GM12878 (cell line): ENCODE data around the gene EPB41L4B. TPM values are rescaled to one million over a fixed set of nuclear protein-coding genes. Genes with fewer than 3 reads are reported as not detected.

Experiments
- ATAC-seq: fragments of 200-7000 bp; cut with Tn5 transposase; 3 replicates; pipeline ENCODE4 v1.9.1; 2020; ENCODE audit warnings: mild to moderate bottlenecking, moderate library complexity
- BruUV-seq: library from RNA; stranded (reverse); fragments of 400-500 nt; replicated peaks from 2 replicates; lab custom pipeline; 2021; lab: Mats Ljungman, UMichigan
- CTCF ChIA-PET: fragments of 300-600 bp; sonication (Branson Sonifier 250); formaldehyde crosslinking; extraction: SDS; loops from one replicate; lab custom pipeline; 2021; ENCODE audit warnings: inconsistent platforms; lab: Yijun Ruan, JAX
- POLR2A ChIA-PET: fragments of 350-600 bp; formaldehyde crosslinking; extraction: SDS; loops from one replicate; lab custom pipeline; 2021; ENCODE audit warnings: inconsistent platforms; lab: Charles Lee
- RAD21 ChIA-PET: fragments of 300-600 bp; sonication (Branson Sonifier 250); formaldehyde crosslinking; loops from one replicate; lab custom pipeline; 2023; ENCODE audit warnings: antibody characterized with exemption; ENCODE audit not compliant: unreplicated experiment; lab: Charles Lee
- SMC1A ChIA-PET: fragments of 300-600 bp; sonication (Branson Sonifier 250); formaldehyde crosslinking; loops from one replicate; lab custom pipeline; 2023; ENCODE audit not compliant: unreplicated experiment, uncharacterized antibody; lab: Charles Lee
- DNase-seq: peaks from one replicate; pipeline ENCODE4 v3.0.0-alpha.2; 2011; ENCODE audit warnings: low read depth, low spot score
- FAIRE-seq: peaks from 3 replicates; lab custom pipeline; 2011; peaks lifted over from hg19 to GRCh38; lab: Jason Lieb, UNC
- H2AFZ ChIP-seq: 2 replicates; pipeline ENCODE4 v1.6.0; 2011; ENCODE audit warnings: low read depth, low read length, control low read depth; ENCODE audit not compliant: control insufficient read depth
- H3K27ac ChIP-seq: 2 replicates; pipeline ENCODE4 v1.5.1; 2011; ENCODE audit warnings: control low read depth; ENCODE audit not compliant: control insufficient read depth, insufficient read depth
- H3K27me3 ChIP-seq, 2 experiments: replicated peaks in 1 of 2; 2 replicates each; pipeline versions ENCODE4 v1.6.0 to v1.6.1; 2011; ENCODE audit warnings: low read length in 1 of 2; ENCODE audit not compliant: control insufficient read depth in 2 of 2, insufficient read depth in 2 of 2
- H3K36me3 ChIP-seq, 2 experiments: 2 replicates each; pipeline ENCODE4 v1.5.1; 2011; ENCODE audit warnings: low read length in 1 of 2; ENCODE audit not compliant: control insufficient read depth in 2 of 2, insufficient read depth in 2 of 2
- H3K4me1 ChIP-seq: 2 replicates; pipeline ENCODE4 v1.6.1; 2011; ENCODE audit warnings: mild to moderate bottlenecking, low read length, moderate library complexity, mixed read lengths; ENCODE audit not compliant: control insufficient read depth, insufficient read depth
- H3K4me2 ChIP-seq: 2 replicates; pipeline ENCODE4 v1.6.0; 2011; ENCODE audit warnings: control low read depth; ENCODE audit not compliant: control insufficient read depth, insufficient read depth
- H3K4me3 ChIP-seq: fragments of 200-600 bp; sonication (generic); 2 replicates; pipeline ENCODE4 v1.5.1; 2016
- H3K79me2 ChIP-seq: 2 replicates; pipeline ENCODE4 v1.6.0; 2011; ENCODE audit warnings: low read length; ENCODE audit not compliant: control insufficient read depth, insufficient read depth
- H3K9ac ChIP-seq: 2 replicates; pipeline ENCODE4 v1.8.0; 2011; ENCODE audit warnings: low read length, control low read depth, mixed read lengths; ENCODE audit not compliant: control insufficient read depth, insufficient read depth
- H3K9me3 ChIP-seq: replicated peaks from 3 replicates; pipeline ENCODE4 v1.5.1; 2011; ENCODE audit warnings: mild to moderate bottlenecking, low read length; ENCODE audit not compliant: control insufficient read depth, insufficient read depth
- H4K20me1 ChIP-seq: 2 replicates; pipeline ENCODE4 v1.6.0; 2011; ENCODE audit not compliant: control insufficient read depth, insufficient read depth
- BHLHE40 ChIP-seq, 2 experiments: fragments of 450-650 bp in 1 of 2; IDR thresholded peaks; 2 replicates each; pipeline ENCODE4 v1.6.1; 2011 to 2017; ENCODE audit warnings: low read depth in 2 of 2, borderline replicate concordance in 1 of 2, improper control_type of control experiment in 1 of 2, low read length in 1 of 2, mild to moderate bottlenecking in 1 of 2
- BRCA1 ChIP-seq: IDR thresholded peaks from 2 replicates; pipeline ENCODE4 v1.6.1; 2011; ENCODE audit warnings: low read depth, low read length, improper control_type of control experiment
- CREB1 ChIP-seq: IDR thresholded peaks from 2 replicates; pipeline ENCODE4 v1.6.1; 2012; ENCODE audit warnings: low read depth, mild to moderate bottlenecking, inconsistent platforms
- IRF4 ChIP-seq: IDR thresholded peaks from 2 replicates; pipeline ENCODE4 v1.6.1; 2011; ENCODE audit warnings: low read depth, low read length
- JUNB ChIP-seq: IDR thresholded peaks from 2 replicates; pipeline ENCODE4 v1.6.1; 2016; ENCODE audit warnings: antibody characterized with exemption, mild to moderate bottlenecking
- NFIC ChIP-seq: IDR thresholded peaks from 2 replicates; pipeline ENCODE4 v1.6.1; 2012; ENCODE audit warnings: low read depth, mild to moderate bottlenecking, inconsistent platforms, low read length, moderate library complexity
- PAX5 ChIP-seq: IDR thresholded peaks from 2 replicates; pipeline ENCODE4 v1.6.1; 2011; ENCODE audit warnings: low read depth, low read length, borderline replicate concordance
- PAX8 ChIP-seq: fragments of 450-650 bp; IDR thresholded peaks from 2 replicates; pipeline ENCODE4 v1.6.1; 2017; ENCODE audit warnings: mild to moderate bottlenecking, moderate library complexity
- POU2F2 ChIP-seq: IDR thresholded peaks from 3 replicates; pipeline ENCODE4 v1.6.1; 2011; ENCODE audit warnings: low read depth, mild to moderate bottlenecking, low read length, borderline replicate concordance
- RUNX3 ChIP-seq: IDR thresholded peaks from 2 replicates; pipeline ENCODE4 v1.6.1; 2012; ENCODE audit warnings: low read length, inconsistent platforms
- TCF7 ChIP-seq: IDR thresholded peaks from 2 replicates; pipeline ENCODE4 v1.6.1; 2014; ENCODE audit warnings: antibody characterized with exemption, borderline replicate concordance
- WGBS: methylation state at CpG from one replicate; pipeline ENCODE4 v1.1.6; 2016; ENCODE audit warnings: low lambda C conversion rate; ENCODE audit not compliant: insufficient replicate concordance, insufficient coverage; ENCODE audit errors: missing lambda C conversion rate; 5-methylcytosine and 5-hydroxymethylcytosine counted together
- in situ Hi-C: fragments of 300-500 bp; cut with MboI; formaldehyde crosslinking; loops from 9 replicates; pipeline ENCODE4 v1.14.3; 2018; ENCODE audit warnings: mixed read lengths
- intact Hi-C: fragments of 100-400 bp; cut with micrococcal nuclease; formaldehyde crosslinking; loops from one replicate; pipeline ENCODE4 v1.14.2; 2022; ENCODE audit not compliant: unreplicated experiment
- polyA plus RNA-seq, 11 experiments: library from polyadenylated mRNA; depleted of rRNA in 4 of 11; unstranded in 6 of 11; stranded (reverse) in 5 of 11; fragments of >200 nt; fragmentation: Nextera tagmentation in 4 of 11; fragmentation: Illumina TruSeq in 1 of 11; extraction: Ambion mirVana in 4 of 11; extraction: Trizol in 1 of 11; gene quantifications; 1 replicate in 1 of 11; 2 replicates in 10 of 11; pipeline versions ENCODE4 v1.2.1 to v1.2.3, GENCODE V29; 2011 to 2016; ENCODE audit warnings: inconsistent platforms in 2 of 11, missing spikeins in 2 of 11, low read depth in 1 of 11
- total RNA-seq, 4 experiments: library from RNA; depleted of rRNA in 3 of 4; stranded (reverse); fragments of >200 nt in 3 of 4; fragmentation: Illumina TruSeq in 1 of 4; extraction: Trizol in 1 of 4; gene quantifications; 2 replicates each; pipeline versions ENCODE4 v1.2.1 to v1.2.3, GENCODE V29; 2013 to 2021
- TF ChIP-seq, protein P1 (sequence below): IDR thresholded peaks from 2 replicates; pipeline ENCODE4 v1.6.1; 2011; ENCODE audit warnings: low read depth, low read length, improper control_type of control experiment, borderline replicate concordance

Gene EPB41L4B
- total and polyA plus RNA-seq, 10 of the 15 experiments (the other 5 are each of a cell fraction or from before 2014, with no cell fraction given): 0.04 to 0.75 (median 0.13) TPM; not detected in 1

DNA sequence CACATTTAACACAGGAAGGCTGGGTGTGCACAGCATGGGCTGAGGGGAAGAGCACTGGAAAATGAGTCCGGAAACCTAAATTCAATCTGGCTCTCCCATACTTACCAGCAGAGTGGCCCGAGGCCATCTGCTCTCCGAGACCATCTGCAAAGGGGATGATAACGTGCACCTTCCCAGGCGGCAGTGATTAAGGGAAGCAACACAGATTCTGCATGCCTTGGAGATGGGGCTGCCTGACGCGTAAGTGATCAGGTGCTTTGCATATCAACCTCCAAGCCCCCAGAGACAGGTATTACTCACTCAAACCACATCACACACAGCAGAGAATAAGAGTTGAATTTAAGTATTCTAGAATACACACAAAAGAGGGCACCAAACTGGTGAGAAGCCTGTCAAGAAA lies 9.1 kb downstream of the EPB41L4B start:
- Histone ChIP-seq H3K4me2 (no peak overlapping the region), H3K36me3 (no peaks in the 10 kb centered on the region), H3K4me3 (no peak overlapping the region), H3K9me3 (no peaks in the 10 kb centered on the region), H3K79me2 (no peaks in the 10 kb centered on the region), H3K9ac (no peak overlapping the region), H2AFZ (no peak overlapping the region), H3K4me1 (no peaks in the 10 kb centered on the region), H3K27ac (no peak overlapping the region), H4K20me1 (no peaks in the 10 kb centered on the region; the same call in 1 of the 2 replicates), H3K27me3 (peaks cover 1 to 3% of the 10 kb centered on the region in 2 experiments; a peak in 2 of 4 replicates)
- ChIA-PET POLR2A (no interaction called here), RAD21 (no interaction called here), CTCF (no interaction called here), SMC1A (interaction anchor here (0.9 kb wide), 1 partner anchor 159 kb away, joined by 3 read pairs; no protein-coding TSS in a partner anchor)
- no TSS peak for BruUV-seq
- FAIRE-seq (peak; percentile 27), DNase-seq (no peak), ATAC-seq (peak; percentile 92)
- WGBS: 15% methylated on average over 7 of the region's 7 CpGs
- in situ Hi-C loops (no loop called here), intact Hi-C loops (no loop called here)
- peak; percentile 14; the same call in 1 of the 2 replicates for TF ChIP-seq PAX5
- TF ChIP-seq POU2F2: peak; percentile 92; the same call in 2 of the 3 replicates
- TF ChIP-seq IRF4: peak; percentile 51; the same call in 1 of the 2 replicates
- TF ChIP-seq TCF7: peak; percentile 92
- TF ChIP-seq JUNB: peak; percentile 64; the same call in 1 of the 2 replicates
- peak; percentile 87 for TF ChIP-seq RUNX3
- no peak for TF ChIP-seq BRCA1
- no peak for TF ChIP-seq PAX8

DNA sequence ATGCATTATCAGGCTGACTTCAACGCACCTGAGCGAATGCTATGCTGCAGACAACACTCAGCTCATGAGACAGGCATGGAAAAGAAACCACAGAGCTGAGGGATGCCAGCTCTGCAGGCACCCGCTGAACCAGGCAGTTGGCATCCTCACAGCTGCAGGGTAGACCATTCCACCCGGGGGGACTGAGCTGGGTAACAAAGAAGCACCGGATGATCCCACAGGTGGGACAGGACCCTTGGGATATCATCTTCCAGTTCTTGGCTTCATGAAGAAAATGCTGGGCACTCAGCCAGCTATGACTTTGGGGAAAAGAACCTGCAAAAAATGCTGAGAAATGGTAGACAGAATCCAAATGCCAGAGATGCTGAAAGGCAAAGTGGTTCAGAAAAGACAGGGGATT lies 9.6 kb downstream of the EPB41L4B start:
- H3K27me3 ChIP-seq: peaks cover 1 to 3% of the 10 kb centered on the region in 2 experiments; a peak in 2 of 4 replicates
- no peaks in the 10 kb centered on the region for H3K36me3 ChIP-seq
- no peaks in the 10 kb centered on the region; the same call in 1 of the 2 replicates for H4K20me1 ChIP-seq
- H2AFZ ChIP-seq: no peak overlapping the region
- H3K4me3 ChIP-seq: no peak overlapping the region
- in situ Hi-C loops: no loop called here
- H3K4me1 ChIP-seq: no peaks in the 10 kb centered on the region
- no TSS peak for BruUV-seq
- 64% methylated on average over 5 of the region's 5 CpGs for WGBS
- H3K9ac ChIP-seq: no peak overlapping the region
- no peak for ATAC-seq
- ChIA-PET POLR2A (no interaction called here), RAD21 (no interaction called here), CTCF (no interaction called here), SMC1A (interaction anchor here (0.9 kb wide), 1 partner anchor 159 kb away, joined by 3 read pairs; no protein-coding TSS in a partner anchor)
- H3K79me2 ChIP-seq: no peaks in the 10 kb centered on the region
- FAIRE-seq: no peak
- intact Hi-C loops: no loop called here
- no peak for DNase-seq
- H3K27ac ChIP-seq: no peak overlapping the region
- H3K9me3 ChIP-seq: no peaks in the 10 kb centered on the region
- TF ChIP-seq CREB1 (no peak), BHLHE40 (IDR thresholded peaks at IDR 0.05; ENCODE audit: borderline replicate concordance in 1 of 2, low read depth in 2 of 2, low read length in 1 of 2) (no peak), NFIC (no peak)
- TF ChIP-seq, protein P1, sequence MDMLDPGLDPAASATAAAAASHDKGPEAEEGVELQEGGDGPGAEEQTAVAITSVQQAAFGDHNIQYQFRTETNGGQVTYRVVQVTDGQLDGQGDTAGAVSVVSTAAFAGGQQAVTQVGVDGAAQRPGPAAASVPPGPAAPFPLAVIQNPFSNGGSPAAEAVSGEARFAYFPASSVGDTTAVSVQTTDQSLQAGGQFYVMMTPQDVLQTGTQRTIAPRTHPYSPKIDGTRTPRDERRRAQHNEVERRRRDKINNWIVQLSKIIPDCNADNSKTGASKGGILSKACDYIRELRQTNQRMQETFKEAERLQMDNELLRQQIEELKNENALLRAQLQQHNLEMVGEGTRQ: no peak
- TF ChIP-seq, all 136 proteins: peak for 0
- no peak overlapping the region for H3K4me2 ChIP-seq
